Thoracic aorta (tissue), 2 donors: Measurements from ENCODE around the gene CLRN1. TPM values are rescaled to one million over a fixed set of nuclear protein-coding genes. Genes with fewer than 3 reads are reported as not detected.

ENCODE experiments used
- ATAC-seq: fragments of 150-250 bp; one replicate; pipeline ENCODE4 v1.8.0; 2017; ENCODE audit warnings: low read depth; ENCODE audit not compliant: insufficient number of reproducible peaks, low FRiP score
- DNase-seq: peaks from one replicate; pipeline ENCODE4 v3.0.0-alpha.2; 2020; ENCODE audit warnings: low spot score
- H3K27ac ChIP-seq, 2 donors: fragments of 200-600 bp; sonication (generic); 1 replicate in 1 of 2; 2 replicates in 1 of 2; pipeline ENCODE4 v1.5.1; 2016; ENCODE audit warnings: mild to moderate bottlenecking in 2 of 2, moderate library complexity in 2 of 2
- H3K27me3 ChIP-seq: fragments of 200-600 bp; sonication (generic); replicated peaks from 2 replicates; pipeline ENCODE4 v1.6.0; 2016; ENCODE audit warnings: mild to moderate bottlenecking; ENCODE audit not compliant: insufficient read depth
- H3K36me3 ChIP-seq: fragments of 200-600 bp; sonication (generic); one replicate; pipeline ENCODE4 v1.5.1; 2016
- H3K4me1 ChIP-seq, 2 donors: fragments of 200-600 bp; sonication (generic); 1 replicate in 1 of 2; 2 replicates in 1 of 2; pipeline versions ENCODE4 v1.5.1 to v1.6.0; 2016; ENCODE audit warnings: low read depth in 2 of 2, mild to moderate bottlenecking in 1 of 2; ENCODE audit not compliant: control insufficient read depth in 1 of 2
- H3K4me3 ChIP-seq: fragments of 200-600 bp; sonication (generic); 2 replicates; pipeline ENCODE4 v1.5.1; 2016; ENCODE audit warnings: mild to moderate bottlenecking
- H3K9me3 ChIP-seq: fragments of 200-600 bp; sonication (generic); 2 replicates; pipeline ENCODE4 v1.5.1; 2016
- CTCF ChIP-seq: fragments of 200-600 bp; sonication (generic); IDR thresholded peaks from one replicate; pipeline ENCODE4 v1.5.1; 2019; ENCODE audit warnings: antibody characterized with exemption
- total RNA-seq, 2 donors: library from RNA; depleted of rRNA; stranded (reverse); fragments of >200 nt; gene quantifications; one replicate each; pipeline versions ENCODE4 v1.1.0 to v1.2.3, GENCODE V29; 2016

Gene CLRN1
- total RNA-seq, 2 donors from 2014 or later: not detected

- Histone ChIP-seq H3K36me3 (no peaks in the 10 kb centered on the region), H3K27ac (no peak overlapping the region), H3K27me3 (no peaks in the 10 kb centered on the region), H3K4me1 (no peaks in the 10 kb centered on the region), H3K9me3 (no peaks in the 10 kb centered on the region), H3K4me3 (no peak overlapping the region)
- ATAC-seq (no peak), DNase-seq (no peak)
- TF ChIP-seq CTCF: no peak
Measured at GRCh38 chr3:150911771-150912170, 60.8 kb downstream of the CLRN1 start.

GRCh38 chr3:150906461-150906860 is 66.1 kb downstream of the CLRN1 start:
- H3K36me3 ChIP-seq: no peaks in the 10 kb centered on the region
- no peak overlapping the region for H3K27ac ChIP-seq
- no peaks in the 10 kb centered on the region for H3K4me1 ChIP-seq
- no peak for TF ChIP-seq CTCF
- H3K9me3 ChIP-seq: no peaks in the 10 kb centered on the region
- H3K4me3 ChIP-seq: no peak overlapping the region
- DNase-seq (no peak), ATAC-seq (no peak)
- H3K27me3 ChIP-seq: no peaks in the 10 kb centered on the region

GRCh38 chr3:150905746-150906145 is 66.8 kb downstream of the CLRN1 start:
- Histone ChIP-seq H3K4me1 (no peaks in the 10 kb centered on the region), H3K27me3 (no peaks in the 10 kb centered on the region), H3K27ac (no peak overlapping the region), H3K36me3 (no peaks in the 10 kb centered on the region), H3K4me3 (no peak overlapping the region), H3K9me3 (no peaks in the 10 kb centered on the region)
- no peak for ATAC-seq
- TF ChIP-seq CTCF: no peak
- DNase-seq: no peak

GRCh38 chr3:150905339-150905738 is 67.2 kb downstream of the CLRN1 start, which contains the start of gene MINDY4B:
TSS of gene MINDY4B (minus strand) at chr3:150905439. CDS start at chr3:150905439, 0 bp downstream.
- H3K27ac ChIP-seq: no peak within 1 kb of the TSS
- no peaks in the 10 kb centered on the region for H3K9me3 ChIP-seq
- no peaks in the 10 kb centered on the region for H3K27me3 ChIP-seq
- no peak within 1 kb of the TSS for H3K4me3 ChIP-seq
- H3K4me1 ChIP-seq: no peaks in the 10 kb centered on the region
- H3K36me3 ChIP-seq: no peaks in the 10 kb centered on the region
- ATAC-seq: no peak
- no peak for TF ChIP-seq CTCF
- DNase-seq: no peak

GRCh38 chr3:150902988-150903387 is 69.5 kb downstream of the CLRN1 start:
- Histone ChIP-seq H3K27ac (no peak overlapping the region), H3K4me3 (no peak overlapping the region), H3K36me3 (no peaks in the 10 kb centered on the region), H3K27me3 (no peaks in the 10 kb centered on the region), H3K4me1 (no peaks in the 10 kb centered on the region), H3K9me3 (no peaks in the 10 kb centered on the region)
- DNase-seq (no peak), ATAC-seq (no peak)
- no peak for TF ChIP-seq CTCF
